Stimulated activated CD8-positive, alpha-beta memory T cell treated with anti-CD3 and anti-CD28 coated beads, Interleukin-15, amount 100 ng/mL, for 48 hours (primary cell): ENCODE results near the gene IQSEC1.

Experiments
- DNase-seq, 2 donors: peaks; one replicate each; pipeline ENCODE4 v3.0.0-alpha.2; 2020; ENCODE audit warnings: low read depth in 2 of 2

The IQSEC1 gene

DNA sequence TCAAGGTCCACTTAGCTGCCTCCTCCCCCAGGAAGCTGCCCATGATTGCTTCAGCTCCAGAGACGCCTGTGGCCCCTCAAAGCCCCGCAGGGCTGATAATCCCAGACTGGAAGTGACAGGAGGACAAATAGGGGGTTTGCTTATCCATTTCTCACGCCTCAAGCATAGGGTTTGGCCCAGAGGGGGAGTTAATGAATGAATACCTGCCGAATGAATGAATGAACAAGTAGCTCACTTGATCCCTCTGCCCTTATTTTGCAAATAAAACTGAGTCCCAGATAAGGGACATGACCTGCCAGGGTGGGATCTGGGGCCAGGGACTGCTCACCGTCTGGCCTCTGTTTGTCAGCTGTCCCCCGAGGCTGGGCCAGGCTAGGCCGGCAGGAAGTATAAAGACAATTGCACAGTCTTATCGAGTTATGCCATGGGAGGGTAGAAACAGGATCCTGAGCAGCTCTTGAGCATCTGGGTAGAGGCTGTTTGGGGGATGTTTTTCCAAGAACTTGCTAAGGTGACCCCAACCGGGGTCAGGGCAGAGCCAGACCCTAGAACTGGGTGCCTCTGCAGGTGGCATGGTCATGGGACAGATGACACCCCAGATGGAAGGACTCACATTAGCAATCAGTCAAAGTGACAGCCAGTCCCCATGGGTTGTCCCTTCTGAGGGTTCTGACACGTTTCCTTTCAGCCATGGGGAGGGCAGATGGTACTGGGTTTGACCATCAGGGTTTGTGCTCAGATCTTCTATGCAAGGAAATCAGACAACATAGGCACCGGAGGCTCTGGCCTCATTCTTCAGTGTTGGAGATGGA lies 45.0 kb downstream of the IQSEC1 start:
- no peak for DNase-seq

DNA sequence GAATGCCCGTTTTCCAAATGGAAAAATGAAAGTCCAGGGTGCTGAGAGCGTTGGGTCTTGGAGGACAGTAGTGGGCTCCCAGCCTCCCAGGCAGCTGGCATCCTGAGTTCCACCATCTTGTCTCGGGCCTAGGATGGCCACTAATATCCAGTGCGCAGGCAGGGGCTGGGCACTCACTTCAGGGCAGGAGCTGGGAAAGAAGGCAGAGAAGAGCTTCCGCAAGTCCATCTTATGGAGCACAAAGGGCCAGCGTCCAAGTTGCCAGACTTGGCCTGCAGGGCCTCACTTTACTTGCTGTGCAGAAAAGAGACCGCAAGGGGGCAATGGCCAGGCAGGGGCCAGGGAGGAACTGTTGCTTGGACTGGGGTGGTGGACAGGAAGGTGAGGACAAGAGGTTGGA lies 46.1 kb downstream of the IQSEC1 start:
- no peak for DNase-seq

GRCh38 chr3:13026534-13026933 lies 46.7 kb downstream of the IQSEC1 start:
- DNase-seq = no peak

DNA sequence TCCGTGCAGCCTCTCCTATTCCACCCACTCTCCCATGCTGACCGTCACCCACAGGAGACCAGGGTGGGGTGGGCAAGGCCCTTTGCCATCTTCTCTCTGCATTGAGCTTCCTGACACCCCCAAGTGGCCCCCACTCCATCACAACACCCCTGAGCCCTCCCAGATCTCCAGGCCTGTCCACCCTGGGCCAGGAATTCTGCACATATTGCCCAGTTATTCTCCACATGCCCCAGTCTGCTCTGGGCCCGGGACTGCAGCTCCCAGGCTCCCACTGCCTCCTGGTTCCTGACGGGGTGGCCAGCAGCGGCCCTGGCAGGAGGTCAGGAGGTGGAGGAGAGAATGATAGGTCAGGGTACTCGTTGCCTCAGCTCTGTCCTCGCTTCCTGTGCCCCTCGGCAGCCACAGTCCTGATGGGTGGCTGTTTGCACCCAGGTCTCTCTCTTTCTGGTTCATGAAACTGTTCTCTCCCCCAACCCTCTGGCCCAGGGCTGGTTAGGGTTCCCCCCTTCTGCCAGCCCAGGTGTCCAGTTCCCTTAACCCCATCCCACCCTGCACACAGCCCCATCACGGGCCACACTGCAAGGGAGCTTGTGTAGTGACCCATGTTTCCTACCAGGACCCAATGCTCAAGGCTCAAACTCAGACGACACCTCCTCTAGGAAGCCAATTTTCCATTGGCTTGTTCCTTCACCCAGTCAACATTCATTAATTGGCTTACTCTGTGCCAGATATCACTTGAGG lies 47.3 kb downstream of the IQSEC1 start:
- DNase-seq = no peak

- no peak for DNase-seq
Measured at GRCh38 chr3:13025090-13025489, 48.1 kb downstream of the IQSEC1 start.

DNA sequence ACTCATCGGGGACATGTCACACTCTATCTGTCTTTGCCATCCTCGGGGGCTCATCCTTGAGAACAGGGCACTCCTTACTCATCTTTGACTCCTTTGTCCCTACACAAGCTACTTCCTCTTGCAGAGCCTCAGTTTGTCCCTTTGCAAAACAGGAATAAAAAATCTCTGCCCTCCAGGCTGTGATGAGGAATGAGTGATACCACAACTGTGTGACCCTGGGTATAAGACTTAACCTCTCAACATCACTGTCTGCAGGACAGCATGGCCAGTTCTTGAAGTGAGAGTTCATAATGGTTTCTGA lies 48.5 kb downstream of the IQSEC1 start:
- no peak for DNase-seq

DNA sequence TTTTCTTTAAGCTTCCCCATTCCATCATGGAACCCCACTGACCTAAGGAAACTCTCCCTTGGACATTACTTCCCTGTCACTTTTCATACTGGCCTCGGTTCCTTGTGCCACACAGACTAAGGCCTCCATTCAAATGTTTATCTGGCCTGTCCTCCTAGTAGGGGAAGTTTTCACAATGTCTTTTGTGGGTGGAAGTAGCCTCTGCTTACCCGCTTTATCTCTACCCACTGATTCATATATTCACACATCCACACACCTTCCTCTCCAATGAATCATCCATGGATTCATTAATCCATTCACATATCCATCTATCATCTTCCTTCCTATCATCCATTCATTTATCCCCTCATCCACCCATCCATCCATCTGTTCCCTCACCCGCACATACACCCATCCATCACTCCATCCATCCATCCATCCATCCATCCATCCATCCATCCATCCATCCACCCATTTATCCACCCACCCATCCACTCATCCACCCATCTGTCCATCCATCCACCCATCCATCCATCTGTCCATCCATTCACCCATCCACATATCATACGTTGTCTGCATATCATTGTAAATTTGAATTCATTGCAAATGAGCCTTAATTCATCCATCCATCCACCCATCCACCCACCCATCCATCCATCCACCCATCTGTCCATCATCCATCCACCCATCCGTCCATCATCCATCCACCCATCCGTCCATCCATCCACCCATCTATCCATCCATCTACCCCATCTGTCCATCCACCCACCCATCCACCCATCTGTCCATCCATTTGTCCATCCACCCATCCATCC lies 49.1 kb downstream of the IQSEC1 start:
- DNase-seq = no peak

- DNase-seq = no peak
Measured at GRCh38 chr3:13023235-13023970, 49.8 kb downstream of the IQSEC1 start.

- DNase-seq = no peak
Measured at GRCh38 chr3:13022348-13023234, 50.6 kb downstream of the IQSEC1 start.

DNA sequence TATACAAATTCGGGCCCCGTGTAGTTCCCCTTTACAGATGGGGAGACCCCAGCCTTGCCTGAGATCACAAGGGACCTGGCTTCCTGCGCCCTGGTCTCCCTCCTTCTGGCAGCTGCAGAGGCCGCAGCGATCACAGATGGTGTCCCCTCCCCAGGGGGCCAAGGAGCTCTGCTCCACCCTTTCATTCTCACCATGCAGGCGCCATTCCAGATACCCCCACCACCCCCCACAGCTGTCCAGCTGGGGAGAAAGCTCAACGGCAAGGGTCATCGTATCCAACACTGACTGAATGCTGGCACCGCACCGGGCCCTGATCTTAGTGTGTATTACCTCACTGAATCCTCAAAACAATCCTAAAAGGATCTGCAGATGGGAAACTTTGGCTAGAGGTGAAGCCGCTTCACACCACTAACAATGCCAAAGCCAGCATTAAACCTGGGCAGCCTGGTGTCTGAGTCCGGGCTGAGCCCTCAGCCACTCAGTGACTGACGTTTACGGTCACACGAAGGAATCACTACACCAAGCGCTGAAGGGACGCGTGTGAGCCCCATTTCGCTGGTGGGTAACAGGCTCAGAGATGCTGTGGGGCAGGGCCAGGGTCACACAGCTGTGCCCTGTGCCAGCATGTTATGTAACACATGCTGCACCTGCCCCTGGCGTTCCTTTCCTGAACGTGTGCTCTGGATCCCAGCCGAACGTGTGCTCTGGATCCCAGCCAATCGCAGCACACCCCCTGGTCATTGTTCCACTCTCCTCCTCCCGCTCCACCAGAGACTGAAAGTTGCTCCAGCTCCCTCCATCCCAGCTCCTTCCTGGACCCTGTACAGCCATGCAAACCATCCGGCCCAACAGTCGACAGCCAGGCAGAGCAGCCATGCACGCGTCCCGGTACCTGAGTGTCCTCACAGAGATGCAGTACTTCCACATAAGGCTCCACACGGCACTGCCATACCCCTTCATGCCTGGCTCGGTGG lies 51.8 kb downstream of the IQSEC1 start:
- no peak for DNase-seq

GRCh38 chr3:13020159-13020750 lies 53.0 kb downstream of the IQSEC1 start:
- DNase-seq = no peak

DNA sequence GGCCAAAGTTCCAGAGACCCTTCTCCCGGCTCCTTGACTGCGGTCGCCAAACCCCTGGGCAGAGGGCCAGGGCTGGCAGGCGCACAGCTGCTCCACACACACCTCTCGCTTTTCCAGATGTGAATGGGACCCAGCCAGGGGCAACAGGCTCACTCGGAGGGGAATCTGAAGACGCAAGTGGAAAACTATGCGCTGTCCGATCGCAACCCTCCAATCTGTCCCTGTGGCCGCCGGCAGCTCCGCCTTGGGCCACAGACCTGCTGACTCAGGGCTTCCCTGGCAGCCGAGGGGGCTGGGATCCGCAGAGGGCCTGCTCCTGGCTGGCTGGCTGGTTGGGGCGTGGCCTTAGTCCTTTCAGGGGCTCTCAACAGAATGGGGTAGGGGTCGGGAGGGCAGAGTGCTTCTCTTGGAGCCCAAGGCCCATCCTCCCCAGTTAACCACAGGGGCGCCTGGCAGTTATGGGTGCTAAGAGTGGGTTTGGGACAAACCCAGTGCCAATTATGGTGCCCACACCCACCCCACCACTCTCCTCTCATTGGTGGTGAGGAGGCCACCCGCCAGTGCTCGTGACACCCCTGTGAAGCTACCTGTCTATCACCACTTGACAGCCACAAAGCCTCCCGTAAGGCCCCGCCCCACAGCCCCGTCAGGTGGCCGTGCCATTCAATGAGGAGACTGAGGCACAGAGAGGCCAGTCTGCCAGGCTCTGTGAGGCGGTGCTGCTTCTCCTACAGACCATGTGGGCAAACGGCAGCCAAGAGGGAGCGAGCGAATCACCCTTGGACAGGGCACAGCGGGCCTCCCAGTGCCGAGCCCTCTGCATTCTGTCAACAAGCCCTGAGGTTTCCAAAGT lies 53.8 kb downstream of the IQSEC1 start:
- no peak for DNase-seq

- no peak for DNase-seq
Measured at GRCh38 chr3:13018561-13019242, 54.5 kb downstream of the IQSEC1 start.

DNA sequence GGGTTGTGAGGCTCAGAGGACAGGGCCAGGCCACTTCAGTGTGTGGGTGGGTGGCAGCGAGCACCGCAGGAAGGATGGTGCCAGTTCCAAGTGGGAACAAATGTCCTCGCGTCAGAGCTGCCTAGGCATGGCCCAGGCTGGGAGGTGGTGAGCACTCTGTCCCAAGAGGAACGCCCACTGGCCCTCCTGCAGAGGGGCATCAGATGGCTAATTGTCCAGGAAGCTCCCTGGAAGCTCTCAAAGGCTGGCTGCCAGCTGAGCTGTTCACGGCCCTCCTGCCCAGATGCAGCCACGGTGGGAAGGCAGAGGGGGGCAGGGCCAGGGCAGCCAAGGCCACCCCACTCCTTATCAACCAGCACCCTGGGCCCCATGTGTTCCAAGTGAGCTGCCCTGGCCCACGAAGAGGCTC lies 55.2 kb downstream of the IQSEC1 start:
- no peak for DNase-seq

DNA sequence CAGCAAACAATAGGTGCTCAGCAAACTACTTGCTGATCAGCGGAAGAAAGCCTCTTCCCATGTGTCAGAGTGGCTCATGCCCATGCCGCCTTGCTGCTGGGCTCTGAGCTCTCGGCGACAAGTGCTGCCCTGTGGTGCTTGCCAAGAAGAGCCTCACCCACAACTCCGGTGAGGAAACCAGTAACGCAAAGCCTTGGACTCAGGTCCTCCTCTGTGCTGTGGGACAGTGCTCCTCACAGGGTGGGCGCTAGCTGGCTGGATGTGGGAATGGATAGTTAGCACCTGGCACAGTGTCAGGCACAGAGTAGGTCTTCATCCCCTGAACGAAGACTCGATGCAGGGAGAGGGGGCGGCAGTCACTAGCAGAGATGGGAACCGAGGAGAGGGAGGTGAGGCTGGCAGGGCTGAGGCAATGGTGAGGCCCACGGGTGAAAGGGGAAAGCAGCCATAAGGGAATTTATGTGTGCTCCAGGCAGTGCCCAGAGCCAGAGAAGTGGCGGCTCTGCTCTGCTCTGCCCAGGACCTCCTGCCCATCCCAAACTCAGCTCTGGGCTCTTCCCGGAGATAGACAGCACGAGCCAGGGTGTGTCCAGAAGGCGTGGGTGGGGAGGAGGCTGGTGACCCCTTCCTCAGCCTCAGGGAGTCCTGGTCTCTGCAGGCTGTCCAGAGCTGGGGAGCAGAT lies 55.7 kb downstream of the IQSEC1 start:
- no peak for DNase-seq

- no peak for DNase-seq
Measured at GRCh38 chr3:13016721-13017255, 56.4 kb downstream of the IQSEC1 start.
